NCI-H345 treated with DMSO at 0.1 percent for 48 hours (cell line): ENCODE measurements around the gene HDAC10.
A peak's percentile ranks its signal among the peaks of the same experiment; 100 is the strongest.
"Not testable (repeated sequence)": the region's sequence is repeated elsewhere in the genome, so short reads cannot be mapped to it uniquely, and the experiment has no call there.

Source experiments
- DNase-seq: peaks from one replicate; lab custom pipeline; 2025; ENCODE audit not compliant: unreplicated experiment; lab: John Stamatoyannopoulos, UW

HDAC10 gene

DNA sequence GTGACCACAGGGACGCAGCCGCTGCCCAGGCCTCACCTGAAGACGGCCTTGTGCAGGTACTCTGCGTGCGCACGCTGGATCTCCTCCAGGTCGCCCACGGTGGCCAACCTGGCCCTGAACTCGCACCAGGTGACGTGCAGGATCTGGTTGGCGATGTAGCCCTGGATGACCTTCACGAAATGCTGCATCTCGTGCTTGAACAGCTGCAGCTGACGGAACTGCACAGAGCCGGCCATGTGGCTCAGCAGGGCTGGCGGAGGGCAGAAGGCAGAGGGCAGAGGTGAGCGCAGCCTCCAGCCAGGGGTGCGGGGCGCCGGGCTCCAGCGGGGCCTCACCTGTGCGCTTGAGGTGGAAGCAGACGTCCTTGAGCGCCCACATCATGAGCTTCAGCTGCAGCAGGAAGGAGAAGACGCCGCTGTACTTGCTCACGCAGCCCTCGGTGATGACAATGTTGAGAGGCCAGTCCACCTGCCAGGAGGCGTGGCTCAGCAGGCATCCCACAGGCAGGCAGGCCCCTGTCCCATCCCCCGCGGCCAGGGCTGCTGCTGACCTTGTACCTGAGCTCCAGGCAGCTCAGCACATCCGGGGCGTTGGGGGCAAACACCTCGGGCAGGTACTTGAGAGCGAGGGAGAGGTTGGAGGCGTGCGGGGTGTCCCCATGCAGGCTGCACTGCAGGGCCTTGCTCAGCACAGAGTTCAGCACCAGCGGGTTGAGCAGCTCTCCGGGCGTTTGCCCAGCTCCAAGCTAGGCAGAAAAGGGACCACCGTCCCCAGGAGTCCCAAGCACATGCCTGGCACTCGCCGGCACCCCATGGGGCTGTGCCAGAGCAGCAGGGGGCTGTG is 32.7 kb downstream of the HDAC10 start:
- peak; percentile 5 for DNase-seq

GRCh38 chr22:50217543-50218152 is 33.4 kb downstream of the HDAC10 start:
- DNase-seq: no peak

DNA sequence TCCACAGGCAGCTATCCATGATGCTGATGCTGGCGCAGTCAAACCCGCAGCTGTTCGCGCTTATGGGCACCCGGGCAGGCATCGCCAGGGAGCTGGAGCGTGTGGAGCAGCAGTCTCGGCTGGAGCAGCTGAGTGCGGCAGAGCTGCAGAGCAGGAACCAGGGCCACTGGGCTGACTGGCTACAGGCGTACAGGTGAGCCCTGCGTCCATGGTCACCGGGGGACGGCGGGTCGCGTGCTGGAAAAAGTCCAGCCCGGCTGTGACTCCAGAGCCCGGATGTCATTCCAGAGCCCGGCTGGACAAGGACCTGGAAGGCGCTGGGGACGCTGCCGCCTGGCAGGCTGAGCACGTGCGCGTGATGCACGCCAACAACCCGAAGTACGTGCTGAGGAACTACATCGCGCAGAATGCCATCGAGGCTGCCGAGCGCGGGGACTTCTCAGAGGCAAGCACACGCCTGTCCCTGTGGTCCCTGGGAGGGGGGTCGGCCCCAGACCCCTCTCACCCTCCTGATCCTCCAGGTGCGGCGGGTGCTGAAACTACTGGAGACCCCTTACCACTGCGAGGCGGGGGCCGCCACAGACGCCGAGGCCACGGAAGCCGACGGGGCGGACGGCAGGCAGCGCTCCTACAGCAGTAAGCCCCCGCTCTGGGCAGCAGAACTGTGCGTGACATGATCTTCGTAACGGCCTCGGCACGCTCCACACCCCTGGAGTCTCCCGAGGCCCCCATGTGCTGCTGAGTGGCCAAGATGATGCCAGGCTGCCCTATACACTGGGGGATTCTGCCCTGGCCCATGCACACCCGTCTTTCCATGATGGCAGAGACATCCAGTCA is 34.2 kb downstream of the HDAC10 start:
- DNase-seq: no peak

GRCh38 chr22:50216055-50216683 is 34.9 kb downstream of the HDAC10 start:
- no peak for DNase-seq

GRCh38 chr22:50215297-50216054 is 35.6 kb downstream of the HDAC10 start:
- DNase-seq: no peak

GRCh38 chr22:50213263-50213662 is 37.8 kb downstream of the HDAC10 start:
- no peak for DNase-seq

GRCh38 chr22:50211147-50211546 is 39.9 kb downstream of the HDAC10 start:
- DNase-seq: no peak

DNA sequence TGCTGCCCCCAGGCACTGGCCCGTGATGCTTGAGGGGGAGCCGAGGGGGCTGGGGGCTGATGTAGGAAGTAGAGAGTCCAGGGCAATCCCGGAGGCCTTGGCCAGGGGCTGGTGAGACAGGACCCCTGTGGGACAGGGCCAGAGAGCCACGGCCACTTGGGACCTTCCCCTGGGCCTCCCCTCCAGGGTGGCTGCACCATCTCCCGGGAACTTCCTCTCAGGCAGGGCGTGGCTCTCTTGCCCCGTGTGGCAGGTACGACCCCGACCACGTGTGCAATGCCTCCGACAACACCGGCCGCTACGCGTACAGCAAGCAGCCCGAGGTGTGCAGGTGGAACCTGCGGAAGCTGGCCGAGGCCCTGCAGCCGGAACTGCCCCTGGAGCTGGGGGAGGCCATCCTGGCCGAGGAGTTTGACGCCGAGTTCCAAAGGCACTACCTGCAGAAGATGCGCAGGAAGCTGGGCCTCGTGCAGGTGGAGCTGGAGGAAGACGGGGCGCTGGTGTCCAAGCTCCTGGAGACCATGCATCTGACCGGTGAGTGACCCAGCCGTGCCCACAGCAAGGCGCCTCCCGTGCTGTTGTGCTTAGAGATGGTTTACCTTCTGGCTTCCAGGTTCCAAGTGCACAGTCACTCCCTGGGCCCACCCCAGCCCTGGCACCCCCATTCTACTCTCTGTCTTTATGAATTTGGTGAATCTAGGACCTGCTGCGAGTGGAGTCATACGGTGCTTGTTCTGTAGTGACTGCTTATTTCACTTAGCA is 40.5 kb downstream of the HDAC10 start:
- DNase-seq: no peak

GRCh38 chr22:50209893-50210292 is 41.2 kb downstream of the HDAC10 start:
- no peak for DNase-seq

GRCh38 chr22:50208939-50209892 is 41.8 kb downstream of the HDAC10 start:
- no peak for DNase-seq

- DNase-seq: no peak
Observed at GRCh38 chr22:50208430-50208938, 42.6 kb downstream of the HDAC10 start.

- no peak for DNase-seq
Observed at GRCh38 chr22:50207383-50208140, 43.5 kb downstream of the HDAC10 start.

GRCh38 chr22:50206599-50206998 is 44.5 kb downstream of the HDAC10 start:
- no peak for DNase-seq

- DNase-seq: no peak
Observed at GRCh38 chr22:50205781-50206569, 45.1 kb downstream of the HDAC10 start.

DNA sequence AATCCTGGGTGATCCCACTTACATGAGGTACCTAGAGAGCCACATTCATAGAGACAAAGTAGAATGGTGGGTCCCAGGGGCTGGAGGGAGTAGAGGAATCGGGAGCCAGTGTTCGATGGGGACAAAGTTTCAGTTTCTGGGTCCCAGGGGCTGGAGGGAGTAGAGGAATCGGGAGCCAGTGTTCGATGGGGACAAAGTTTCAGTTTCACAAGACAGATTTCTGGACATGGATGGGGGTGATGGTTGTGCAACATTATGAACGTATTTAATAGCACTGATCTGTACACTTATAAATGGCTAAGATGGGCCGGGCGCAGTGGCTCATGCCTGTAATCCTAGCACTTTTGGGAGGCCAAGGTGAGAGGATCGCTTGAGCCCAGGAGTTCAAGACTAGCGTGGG is 46.1 kb downstream of the HDAC10 start:
- not testable (repeated sequence) for DNase-seq

- DNase-seq: no peak
Observed at GRCh38 chr22:50204571-50204970, 46.5 kb downstream of the HDAC10 start.

GRCh38 chr22:50203288-50203687 is 47.8 kb downstream of the HDAC10 start:
- DNase-seq: no peak
